Mucosa of descending colon (tissue), 3 donors: Measurements from ENCODE around the gene TRAPPC3. TPM values are rescaled to one million over a fixed set of nuclear protein-coding genes. Genes with fewer than 3 reads are reported as not detected.

Experiments
- ATAC-seq: fragments of 200-7000 bp; cut with Tn5 transposase; one replicate; pipeline ENCODE4 v1.9.1; 2020; ENCODE audit warnings: mild to moderate bottlenecking, moderate library complexity
- DNase-seq, 3 donors: peaks; one replicate each; pipeline ENCODE4 v3.0.0-alpha.2; 2020
- H3K36me3 ChIP-seq: fragments of 200-600 bp; one replicate; pipeline ENCODE4 v1.8.0; 2021; ENCODE audit warnings: low read depth, mild to moderate bottlenecking
- H3K4me1 ChIP-seq: fragments of 200-600 bp; one replicate; pipeline ENCODE4 v1.8.0; 2021; ENCODE audit warnings: low read depth, mild to moderate bottlenecking
- H3K4me3 ChIP-seq: fragments of 200-600 bp; one replicate; pipeline ENCODE4 v1.8.0; 2021; ENCODE audit warnings: mild to moderate bottlenecking
- H3K9me3 ChIP-seq: fragments of 200-600 bp; one replicate; pipeline ENCODE4 v1.8.0; 2021; ENCODE audit warnings: mild to moderate bottlenecking
- intact Hi-C, 2 donors: fragments of 100-400 bp; cut with DNase I in 1 of 2; cut with micrococcal nuclease in 1 of 2; formaldehyde crosslinking; loops; one replicate each; pipeline versions ENCODE4 v1.11.0 to v1.11.1; 2022; cut with DNase I, micrococcal nuclease
- total RNA-seq, 3 donors: library from RNA; stranded (reverse); fragmentation: NEBNext Ultra II Directional in 2 of 3; extraction: Animal tissue kit (Norgen Biotek cat#: 25700) in 2 of 3; gene quantifications; one replicate each; pipeline versions ENCODE4 v1.2.1 to v1.2.4, GENCODE V29; 2021 to 2023
- TF ChIP-seq, protein P1 (sequence below): fragments of 200-600 bp; IDR thresholded peaks from one replicate; pipeline ENCODE4 v1.8.0; 2022; ENCODE audit warnings: antibody characterized with exemption, mild to moderate bottlenecking
- donor health status: DM: no; HTN: no; CAD: no; lungs with moderate emphysema.
- donor health status: DM: no; HTN: no; CAD: no.
- donor health status: DM: no; HTN: yes; CAD: no.

Gene TRAPPC3
- total RNA-seq, 3 donors from 2014 or later: 55.7 to 86.6 (median 57.7) TPM

DNA sequence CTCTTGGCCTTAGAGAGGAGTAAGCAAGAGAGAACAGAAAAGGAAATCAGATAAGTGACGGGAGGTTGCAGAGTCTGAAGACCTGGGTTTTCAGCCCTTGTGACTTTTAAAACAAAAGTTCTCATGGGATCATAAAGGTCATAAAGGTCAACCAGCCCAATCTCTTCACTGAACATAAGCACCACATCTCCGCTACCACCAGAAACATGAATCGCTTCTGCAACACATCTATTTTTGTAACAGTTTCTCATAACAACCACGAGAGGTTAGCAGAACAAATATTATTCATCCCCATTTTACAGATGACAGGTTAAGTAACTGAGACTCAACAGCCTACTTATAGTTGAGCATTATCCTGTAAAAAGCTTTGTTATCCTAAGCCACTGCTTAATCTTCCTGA, 5.9 kb downstream of the TRAPPC3 start:
- Histone ChIP-seq H3K4me3 (no peak overlapping the region), H3K9me3 (no peaks in the 10 kb centered on the region), H3K4me1 (peaks cover 9% of the 10 kb centered on the region), H3K36me3 (peaks cover 4% of the 10 kb centered on the region)
- TF ChIP-seq, protein P1, sequence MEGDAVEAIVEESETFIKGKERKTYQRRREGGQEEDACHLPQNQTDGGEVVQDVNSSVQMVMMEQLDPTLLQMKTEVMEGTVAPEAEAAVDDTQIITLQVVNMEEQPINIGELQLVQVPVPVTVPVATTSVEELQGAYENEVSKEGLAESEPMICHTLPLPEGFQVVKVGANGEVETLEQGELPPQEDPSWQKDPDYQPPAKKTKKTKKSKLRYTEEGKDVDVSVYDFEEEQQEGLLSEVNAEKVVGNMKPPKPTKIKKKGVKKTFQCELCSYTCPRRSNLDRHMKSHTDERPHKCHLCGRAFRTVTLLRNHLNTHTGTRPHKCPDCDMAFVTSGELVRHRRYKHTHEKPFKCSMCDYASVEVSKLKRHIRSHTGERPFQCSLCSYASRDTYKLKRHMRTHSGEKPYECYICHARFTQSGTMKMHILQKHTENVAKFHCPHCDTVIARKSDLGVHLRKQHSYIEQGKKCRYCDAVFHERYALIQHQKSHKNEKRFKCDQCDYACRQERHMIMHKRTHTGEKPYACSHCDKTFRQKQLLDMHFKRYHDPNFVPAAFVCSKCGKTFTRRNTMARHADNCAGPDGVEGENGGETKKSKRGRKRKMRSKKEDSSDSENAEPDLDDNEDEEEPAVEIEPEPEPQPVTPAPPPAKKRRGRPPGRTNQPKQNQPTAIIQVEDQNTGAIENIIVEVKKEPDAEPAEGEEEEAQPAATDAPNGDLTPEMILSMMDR: no peak
- DNase-seq (no peak), ATAC-seq (no peak)
- intact Hi-C loops: loop anchor here in 1 of 2 donors (10.0 kb wide), 1 partner anchor 49 kb away; no protein-coding TSS in a partner anchor

DNA sequence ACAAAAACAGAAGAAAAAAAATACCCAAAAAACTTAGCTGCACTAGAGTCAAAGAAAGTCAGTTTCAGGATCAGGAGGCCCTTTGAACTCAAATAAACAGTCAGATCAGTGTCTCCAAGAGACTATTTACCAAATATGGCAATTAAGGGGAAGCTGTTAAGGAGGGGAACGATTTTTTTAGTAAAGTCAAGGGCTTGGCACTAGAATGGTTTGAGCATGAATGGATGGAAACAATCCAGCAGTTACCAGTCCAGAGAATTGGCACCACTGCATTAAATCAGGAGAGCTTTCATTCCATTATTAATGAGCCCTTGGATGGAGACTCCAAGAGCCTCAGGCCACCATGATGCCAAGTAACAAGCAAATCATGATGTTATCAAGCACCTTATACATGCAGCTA, 7.2 kb downstream of the TRAPPC3 start:
- intact Hi-C loops: loop anchor here in 1 of 2 donors (10.0 kb wide), 1 partner anchor 47 kb away; no protein-coding TSS in a partner anchor
- no peak for DNase-seq
- no peak for ATAC-seq

DNA sequence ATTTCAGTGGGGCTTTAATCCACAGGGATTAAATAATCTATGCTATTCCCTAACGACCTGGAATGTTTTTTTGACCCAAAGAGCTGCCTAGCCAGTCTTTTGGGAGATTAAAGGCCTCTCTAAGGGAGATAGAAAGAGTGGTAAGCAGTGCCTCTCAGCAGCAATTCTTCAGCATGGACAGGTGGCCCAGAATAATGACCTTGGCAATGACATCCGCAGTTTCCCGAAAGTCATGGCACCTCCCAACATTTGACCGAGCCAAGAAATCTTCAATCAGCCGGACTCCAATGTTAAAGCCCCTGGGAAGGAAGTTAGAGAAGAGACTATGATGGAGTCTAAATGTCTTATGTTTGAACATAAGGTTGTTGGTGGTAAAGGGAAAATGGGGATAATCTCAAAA, 9.8 kb downstream of the TRAPPC3 start:
- H3K9me3 ChIP-seq: no peaks in the 10 kb centered on the region
- intact Hi-C loops: no loop called here
- TF ChIP-seq, protein P1: no peak
- ATAC-seq: no peak
- no peak for DNase-seq
- H3K36me3 ChIP-seq: peaks cover 10% of the 10 kb centered on the region
- no peak overlapping the region for H3K4me3 ChIP-seq
- no peaks in the 10 kb centered on the region for H3K4me1 ChIP-seq

More for the DNA sequence above, 7.2 kb downstream of the TRAPPC3 start:
- Histone ChIP-seq H3K4me1 (no peaks in the 10 kb centered on the region), H3K4me3 (no peak overlapping the region), H3K9me3 (no peaks in the 10 kb centered on the region), H3K36me3 (peaks cover 10% of the 10 kb centered on the region)
- TF ChIP-seq, protein P1: no peak

DNA sequence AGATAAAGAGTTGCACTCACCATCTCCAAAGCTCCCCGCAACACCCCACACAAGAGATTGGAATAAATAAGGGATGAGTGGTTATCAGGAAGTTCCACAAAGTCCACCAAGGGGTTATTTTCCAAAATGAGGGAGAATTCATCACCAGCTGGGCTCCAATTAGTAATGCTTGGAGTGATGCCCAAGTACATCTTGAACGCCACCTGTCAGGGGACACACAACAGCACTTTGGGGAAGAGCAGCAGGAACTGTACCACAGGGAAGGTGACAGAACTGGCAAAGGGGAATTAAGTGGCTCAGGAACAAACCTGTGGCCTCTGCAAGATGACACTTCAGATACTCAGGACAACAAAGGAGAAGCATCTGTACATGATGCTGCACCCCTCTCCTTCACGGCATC, 11.5 kb downstream of the TRAPPC3 start:
- Histone ChIP-seq H3K36me3 (peaks cover 10% of the 10 kb centered on the region), H3K4me3 (no peak overlapping the region), H3K4me1 (peaks cover 9% of the 10 kb centered on the region), H3K9me3 (no peaks in the 10 kb centered on the region)
- intact Hi-C loops: no loop called here
- DNase-seq (no peak), ATAC-seq (no peak)
- TF ChIP-seq, protein P1: no peak

DNA sequence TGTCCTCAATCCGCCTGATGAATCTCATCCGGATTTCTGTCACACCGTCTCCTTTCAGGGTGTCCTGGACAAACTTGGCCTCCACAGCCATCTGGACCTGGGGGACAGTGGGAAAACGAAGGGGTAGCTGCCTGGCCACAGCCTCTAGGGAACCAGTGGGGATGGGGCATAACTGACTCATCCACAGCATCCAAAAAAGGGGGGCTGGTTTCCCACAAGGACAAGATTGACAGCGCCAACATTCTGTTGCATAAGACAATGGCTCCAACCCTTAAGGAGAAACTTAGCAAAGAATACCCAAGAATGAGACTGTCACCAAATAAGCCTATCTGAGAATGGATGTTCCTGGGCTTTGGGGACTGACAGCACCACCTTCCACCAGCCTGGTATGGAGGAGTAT, 12.1 kb downstream of the TRAPPC3 start:
- peaks cover 9% of the 10 kb centered on the region for H3K4me1 ChIP-seq
- H3K4me3 ChIP-seq: no peak overlapping the region
- intact Hi-C loops: no loop called here
- H3K36me3 ChIP-seq: peaks cover 10% of the 10 kb centered on the region
- no peak for DNase-seq
- TF ChIP-seq, protein P1: no peak
- no peak for ATAC-seq
- no peaks in the 10 kb centered on the region for H3K9me3 ChIP-seq

DNA sequence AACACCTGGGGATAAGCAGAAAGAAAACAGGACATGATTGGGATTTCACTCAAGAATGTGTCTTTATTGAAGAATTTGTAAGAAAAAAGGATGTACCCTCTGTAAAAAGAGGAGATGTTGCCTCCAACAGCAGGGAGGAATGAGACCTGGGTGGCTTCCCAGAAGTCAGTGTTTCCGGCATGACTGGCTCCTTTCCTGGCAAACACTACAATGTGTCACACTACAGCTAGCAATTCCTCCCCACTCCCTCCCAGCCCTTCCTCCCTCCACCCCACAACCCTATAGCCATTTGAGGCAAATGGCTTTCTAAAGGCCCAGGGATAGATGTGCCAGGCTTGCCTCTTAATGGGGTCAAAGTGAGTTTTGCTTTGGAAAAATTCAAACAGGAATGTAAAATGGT, 12.8 kb downstream of the TRAPPC3 start:
- intact Hi-C loops: no loop called here
- peaks cover 9% of the 10 kb centered on the region for H3K4me1 ChIP-seq
- TF ChIP-seq, protein P1: no peak
- ATAC-seq (no peak), DNase-seq (no peak)
- H3K4me3 ChIP-seq: no peak overlapping the region
- peaks cover 10% of the 10 kb centered on the region for H3K36me3 ChIP-seq
- no peaks in the 10 kb centered on the region for H3K9me3 ChIP-seq
